GM12872 (cell line): ENCODE results near the gene ZNF154.

Experiments
- TF ChIP-seq, protein P1 (sequence below): IDR thresholded peaks from 3 replicates; pipeline ENCODE4 v1.5.1; 2011; ENCODE audit warnings: low read depth, mild to moderate bottlenecking, low read length, moderate library complexity; ENCODE audit not compliant: insufficient read depth

Gene ZNF154

DNA sequence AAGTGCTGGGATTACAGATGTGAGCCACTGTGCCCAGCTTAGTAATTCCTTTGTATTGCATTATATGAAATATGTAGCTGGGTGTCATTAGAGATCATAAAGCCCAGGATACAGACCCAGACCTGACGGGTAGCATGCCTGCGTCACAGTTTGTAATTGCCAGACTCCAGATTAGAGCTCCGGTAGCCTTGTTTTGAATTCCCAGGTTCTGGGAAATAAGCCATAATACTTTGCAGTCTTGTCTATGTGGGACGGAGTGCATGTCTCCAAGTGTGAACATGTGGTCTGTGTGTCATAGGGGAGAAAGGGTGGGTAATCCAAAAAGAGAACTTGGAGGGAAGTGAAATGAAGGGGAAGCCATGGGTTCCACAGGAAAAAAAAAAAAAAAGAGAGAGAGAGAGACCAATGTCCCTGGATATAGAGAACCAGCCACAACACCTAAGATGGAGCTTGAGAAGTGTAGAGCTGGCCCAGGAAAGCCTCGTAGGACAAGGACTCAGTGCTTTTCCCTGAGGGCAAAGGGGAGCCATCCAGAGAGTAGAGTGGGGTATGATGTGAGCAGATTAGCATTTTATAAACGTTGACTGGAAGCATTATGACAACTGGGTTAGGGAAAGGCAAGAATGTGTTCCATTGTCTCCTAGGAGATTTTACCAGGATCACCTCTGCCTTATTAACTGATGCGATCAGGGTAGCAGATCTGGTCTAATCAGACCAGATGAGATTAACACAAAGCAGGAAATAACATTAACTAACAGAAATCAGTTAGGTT is 37.7 kb downstream of the ZNF154 start:
- TF ChIP-seq, protein P1, sequence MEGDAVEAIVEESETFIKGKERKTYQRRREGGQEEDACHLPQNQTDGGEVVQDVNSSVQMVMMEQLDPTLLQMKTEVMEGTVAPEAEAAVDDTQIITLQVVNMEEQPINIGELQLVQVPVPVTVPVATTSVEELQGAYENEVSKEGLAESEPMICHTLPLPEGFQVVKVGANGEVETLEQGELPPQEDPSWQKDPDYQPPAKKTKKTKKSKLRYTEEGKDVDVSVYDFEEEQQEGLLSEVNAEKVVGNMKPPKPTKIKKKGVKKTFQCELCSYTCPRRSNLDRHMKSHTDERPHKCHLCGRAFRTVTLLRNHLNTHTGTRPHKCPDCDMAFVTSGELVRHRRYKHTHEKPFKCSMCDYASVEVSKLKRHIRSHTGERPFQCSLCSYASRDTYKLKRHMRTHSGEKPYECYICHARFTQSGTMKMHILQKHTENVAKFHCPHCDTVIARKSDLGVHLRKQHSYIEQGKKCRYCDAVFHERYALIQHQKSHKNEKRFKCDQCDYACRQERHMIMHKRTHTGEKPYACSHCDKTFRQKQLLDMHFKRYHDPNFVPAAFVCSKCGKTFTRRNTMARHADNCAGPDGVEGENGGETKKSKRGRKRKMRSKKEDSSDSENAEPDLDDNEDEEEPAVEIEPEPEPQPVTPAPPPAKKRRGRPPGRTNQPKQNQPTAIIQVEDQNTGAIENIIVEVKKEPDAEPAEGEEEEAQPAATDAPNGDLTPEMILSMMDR: no peak

DNA sequence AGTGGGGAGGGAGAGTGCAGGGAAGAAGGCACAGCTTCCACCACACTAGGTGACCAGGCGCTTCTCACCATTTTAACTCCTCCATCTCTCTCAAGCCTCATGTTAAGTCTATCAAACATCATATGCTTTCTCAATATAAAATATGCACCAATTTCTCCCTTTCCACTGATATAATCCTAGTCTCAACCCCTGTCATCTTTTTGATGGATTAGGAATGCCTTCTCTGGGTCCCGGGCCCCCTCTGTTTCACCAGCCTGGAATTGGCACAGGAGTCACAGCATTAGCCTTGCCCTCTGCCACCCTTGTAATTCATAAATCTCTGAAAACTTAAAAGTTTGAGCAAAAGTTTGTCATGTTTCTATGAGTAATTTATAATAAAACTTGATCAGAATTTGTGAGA is 40.4 kb downstream of the ZNF154 start, which contains the start of gene ZSCAN4:
ZSCAN4 (plus strand) TSS at position 301 of the 400 bp plus-strand sequence. CDS start 7,211 bp downstream, outside the sequence.
- TF ChIP-seq, protein P1: no peak

DNA sequence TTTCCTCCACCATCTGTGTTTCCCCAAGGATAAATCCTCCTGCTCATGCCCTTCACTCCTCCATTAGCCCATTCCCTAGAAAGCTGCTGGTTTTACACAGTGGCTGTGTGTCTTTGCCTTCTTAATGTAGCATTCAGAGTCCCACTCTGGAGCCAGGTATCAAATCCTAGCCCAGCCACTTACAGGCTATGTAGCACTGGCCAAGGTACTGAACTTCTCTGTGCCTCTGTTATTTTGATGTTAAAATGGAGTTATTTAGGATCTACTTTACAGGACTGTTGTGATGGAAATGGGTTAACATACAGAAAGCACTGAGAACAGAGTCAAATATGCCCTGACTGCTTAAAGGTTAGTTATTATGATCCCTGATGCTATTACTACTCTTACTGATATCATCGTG is 41.8 kb downstream of the ZNF154 start:
- TF ChIP-seq, protein P1: no peak

DNA sequence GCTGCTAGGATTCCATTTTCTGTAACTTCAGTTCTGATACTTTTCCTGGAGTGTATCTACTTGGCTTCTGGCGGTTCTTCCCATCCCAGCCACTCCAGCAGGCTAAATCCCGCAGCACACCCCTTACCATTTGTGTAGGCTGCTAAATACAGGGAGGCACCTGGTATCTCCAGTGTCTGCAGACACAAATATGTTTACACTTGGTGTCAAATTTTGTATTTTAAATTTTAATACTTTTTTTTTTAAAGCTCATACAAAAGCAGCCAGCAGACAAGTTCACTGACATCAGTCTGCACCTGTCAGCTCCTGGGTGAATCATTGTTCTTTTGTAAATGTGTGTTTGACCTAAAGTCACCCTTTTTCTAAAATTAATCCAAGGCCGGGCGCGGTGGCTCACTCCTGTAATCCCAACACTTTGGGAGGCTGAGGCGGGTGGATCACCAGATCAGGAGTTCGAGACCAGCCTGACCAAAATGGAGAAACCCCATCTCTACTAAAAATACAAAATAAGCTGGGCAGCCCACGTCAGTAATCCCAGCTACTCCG is 43.7 kb downstream of the ZNF154 start:
- TF ChIP-seq, protein P1: no peak

DNA sequence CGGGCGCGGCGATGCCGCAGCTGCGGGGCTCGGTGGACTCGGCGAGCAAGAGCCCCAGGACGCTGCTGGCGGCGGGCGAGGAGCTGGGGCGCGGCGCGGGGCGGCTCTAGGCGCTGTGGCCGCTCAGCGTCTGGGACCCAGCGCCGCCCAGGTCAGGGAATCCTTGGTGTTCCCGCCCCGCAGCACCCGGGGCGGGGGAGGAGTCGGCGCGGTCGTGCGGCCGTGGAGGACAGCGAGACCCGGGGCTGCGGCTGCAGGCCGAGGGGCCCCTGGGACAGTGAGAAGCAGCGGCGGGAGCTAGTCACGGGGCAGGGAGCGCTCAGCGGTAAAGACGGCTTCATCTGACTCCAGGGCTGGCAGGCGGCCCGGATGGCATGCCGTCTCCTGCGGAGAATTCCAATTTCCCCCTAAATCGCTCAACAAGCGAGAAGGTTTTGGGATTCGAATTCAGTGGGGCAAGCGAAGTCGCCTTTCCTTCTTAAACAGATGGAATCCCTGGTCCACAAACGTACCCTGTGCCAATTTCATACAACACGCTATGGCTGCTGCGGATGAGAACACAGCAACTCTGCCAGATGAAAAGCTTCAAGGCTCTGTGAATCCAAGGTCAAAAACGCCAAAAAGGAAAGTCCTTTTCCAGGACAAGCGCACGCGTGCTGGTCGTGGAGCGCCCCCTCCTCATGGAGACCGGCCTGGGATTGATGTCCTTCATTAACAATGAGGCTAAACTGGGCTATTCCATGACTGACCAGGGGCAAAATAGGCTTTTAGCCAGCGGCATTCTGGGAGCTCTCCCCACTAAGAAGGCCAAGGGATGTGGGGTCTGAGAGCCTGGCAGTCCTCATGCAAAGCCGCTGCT is 44.5 kb downstream of the ZNF154 start:
- TF ChIP-seq, protein P1: no peak

DNA sequence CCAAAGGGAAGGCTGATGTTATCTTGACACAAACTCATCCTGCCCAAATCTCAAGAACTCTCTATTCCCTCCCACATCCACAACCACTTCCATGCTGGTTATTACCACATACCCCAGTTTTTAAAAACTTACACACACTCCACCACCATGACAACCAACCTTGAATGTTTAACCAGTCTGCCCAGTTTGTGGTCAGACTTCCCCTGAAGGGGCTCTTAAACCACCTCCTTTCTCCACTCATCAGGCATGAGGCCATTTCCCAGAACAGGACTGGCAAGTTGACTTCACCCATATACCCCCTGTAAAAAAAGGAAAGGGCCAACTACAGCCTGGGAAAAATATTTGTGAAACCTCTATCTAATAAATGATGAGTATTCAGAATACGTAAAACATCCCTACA is 52.7 kb downstream of the ZNF154 start:
- TF ChIP-seq, protein P1: no peak

DNA sequence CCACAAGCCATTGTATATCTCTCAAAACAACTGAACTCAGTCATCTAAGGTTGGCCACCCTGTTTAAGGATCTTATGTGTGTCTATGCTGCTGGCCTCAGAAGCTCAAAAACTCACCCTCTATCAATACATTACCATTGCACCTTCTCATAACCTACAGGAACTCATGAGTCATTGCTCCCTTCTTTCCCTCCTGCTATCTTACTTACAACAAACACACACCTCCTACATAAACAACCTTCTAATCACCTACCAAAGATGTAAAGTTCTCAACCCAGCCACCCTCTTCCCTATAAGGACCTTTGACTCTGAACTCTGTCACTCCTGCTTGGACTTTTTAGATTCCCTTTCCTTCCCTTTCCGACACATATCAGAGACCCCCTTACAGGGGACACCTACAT is 53.6 kb downstream of the ZNF154 start:
- TF ChIP-seq, protein P1: no peak
